ENCODE results near the gene ARHGAP10.

ARHGAP10 gene

DNA sequence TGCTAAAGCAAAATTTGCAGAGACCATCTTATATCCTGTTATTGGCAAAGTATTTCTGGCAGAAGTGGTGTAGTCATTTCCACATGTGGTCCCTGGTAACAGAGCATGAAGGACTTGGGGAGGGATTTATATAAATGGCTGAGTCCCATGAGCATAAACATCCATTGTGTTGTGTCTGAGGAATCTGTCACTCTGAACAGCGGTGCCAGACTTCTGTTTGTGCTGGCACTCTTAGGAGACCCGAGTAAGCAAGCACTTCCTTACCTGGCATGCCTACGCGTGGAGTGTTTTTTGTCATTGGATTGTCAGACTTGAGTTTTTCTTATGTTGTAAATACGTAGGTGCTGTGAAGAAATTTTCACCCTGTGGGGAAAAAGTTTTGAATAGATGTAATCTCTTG is 285.9 kb downstream of the ARHGAP10 start:
- Histone ChIP-seq H3K36me3 (ENCODE audit: control insufficient read depth, insufficient read depth, low read length) (no peaks in the 10 kb centered on the region), H3K4me3 (replicated peaks; ENCODE audit: low read depth, low read length) (no peak overlapping the region), H3K27me3 (replicated peaks; ENCODE audit: control insufficient read depth, insufficient read depth, low read length) (no peaks in the 10 kb centered on the region)
- DNase-seq (ENCODE audit: extremely low read depth, insufficient read length), result no peak
- TF ChIP-seq, protein P1, sequence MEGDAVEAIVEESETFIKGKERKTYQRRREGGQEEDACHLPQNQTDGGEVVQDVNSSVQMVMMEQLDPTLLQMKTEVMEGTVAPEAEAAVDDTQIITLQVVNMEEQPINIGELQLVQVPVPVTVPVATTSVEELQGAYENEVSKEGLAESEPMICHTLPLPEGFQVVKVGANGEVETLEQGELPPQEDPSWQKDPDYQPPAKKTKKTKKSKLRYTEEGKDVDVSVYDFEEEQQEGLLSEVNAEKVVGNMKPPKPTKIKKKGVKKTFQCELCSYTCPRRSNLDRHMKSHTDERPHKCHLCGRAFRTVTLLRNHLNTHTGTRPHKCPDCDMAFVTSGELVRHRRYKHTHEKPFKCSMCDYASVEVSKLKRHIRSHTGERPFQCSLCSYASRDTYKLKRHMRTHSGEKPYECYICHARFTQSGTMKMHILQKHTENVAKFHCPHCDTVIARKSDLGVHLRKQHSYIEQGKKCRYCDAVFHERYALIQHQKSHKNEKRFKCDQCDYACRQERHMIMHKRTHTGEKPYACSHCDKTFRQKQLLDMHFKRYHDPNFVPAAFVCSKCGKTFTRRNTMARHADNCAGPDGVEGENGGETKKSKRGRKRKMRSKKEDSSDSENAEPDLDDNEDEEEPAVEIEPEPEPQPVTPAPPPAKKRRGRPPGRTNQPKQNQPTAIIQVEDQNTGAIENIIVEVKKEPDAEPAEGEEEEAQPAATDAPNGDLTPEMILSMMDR (IDR thresholded peaks at IDR 0.05; ENCODE audit: insufficient read depth, low read length, poor library complexity, severe bottlenecking), result no peak

DNA sequence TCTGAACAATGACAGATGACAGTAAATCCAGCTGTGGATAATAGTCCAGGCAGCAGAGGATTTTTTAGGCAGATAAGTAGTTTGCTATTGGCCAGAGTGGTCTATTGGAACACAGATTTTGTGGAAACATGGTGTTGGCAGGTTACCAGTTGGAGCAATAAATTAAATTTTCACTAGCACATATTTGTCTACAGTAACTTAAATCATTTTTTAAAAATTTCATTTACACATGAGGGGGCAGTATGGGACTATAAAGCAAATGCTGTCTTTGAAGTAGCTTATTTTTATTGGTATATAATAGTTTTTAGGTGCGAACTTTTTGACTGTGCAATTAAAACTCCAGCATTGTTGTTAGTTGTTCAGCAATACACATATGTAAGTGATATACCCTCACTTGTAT is 289.8 kb downstream of the ARHGAP10 start:
- no peaks in the 10 kb centered on the region for H3K27me3 ChIP-seq (replicated peaks; ENCODE audit: control insufficient read depth, insufficient read depth, low read length)
- TF ChIP-seq, protein P1 (IDR thresholded peaks at IDR 0.05; ENCODE audit: insufficient read depth, low read length, poor library complexity, severe bottlenecking), result no peak
- no peak for DNase-seq (ENCODE audit: extremely low read depth, insufficient read length)
- no peaks in the 10 kb centered on the region for H3K36me3 ChIP-seq (ENCODE audit: control insufficient read depth, insufficient read depth, low read length)
- H3K4me3 ChIP-seq (replicated peaks; ENCODE audit: low read depth, low read length), result no peak overlapping the region

DNA sequence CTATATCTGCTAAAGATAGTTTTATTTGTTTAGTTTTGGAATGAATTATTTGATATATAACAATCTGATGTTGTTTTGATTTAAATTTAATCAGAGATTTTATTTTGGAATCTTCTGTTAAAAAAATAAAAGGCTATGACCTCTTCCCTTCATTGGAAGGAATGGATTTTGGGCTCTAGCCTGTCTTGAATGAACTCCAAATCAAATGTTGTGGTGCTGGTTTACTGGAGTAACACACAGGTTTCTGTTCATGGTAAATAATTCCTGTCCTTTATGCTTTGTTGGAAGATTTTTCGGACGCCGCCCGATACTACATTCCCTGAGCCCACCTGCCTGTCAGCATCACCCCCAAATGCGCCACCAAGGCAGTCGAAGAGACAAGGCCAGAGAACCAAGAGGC is 291.1 kb downstream of the ARHGAP10 start:
- H3K36me3 ChIP-seq (ENCODE audit: control insufficient read depth, insufficient read depth, low read length), result no peaks in the 10 kb centered on the region
- no peak overlapping the region for H3K4me3 ChIP-seq (replicated peaks; ENCODE audit: low read depth, low read length)
- TF ChIP-seq, protein P1 (IDR thresholded peaks at IDR 0.05; ENCODE audit: insufficient read depth, low read length, poor library complexity, severe bottlenecking), result no peak
- no peak for DNase-seq (ENCODE audit: extremely low read depth, insufficient read length)
- H3K27me3 ChIP-seq (replicated peaks; ENCODE audit: control insufficient read depth, insufficient read depth, low read length), result no peaks in the 10 kb centered on the region

DNA sequence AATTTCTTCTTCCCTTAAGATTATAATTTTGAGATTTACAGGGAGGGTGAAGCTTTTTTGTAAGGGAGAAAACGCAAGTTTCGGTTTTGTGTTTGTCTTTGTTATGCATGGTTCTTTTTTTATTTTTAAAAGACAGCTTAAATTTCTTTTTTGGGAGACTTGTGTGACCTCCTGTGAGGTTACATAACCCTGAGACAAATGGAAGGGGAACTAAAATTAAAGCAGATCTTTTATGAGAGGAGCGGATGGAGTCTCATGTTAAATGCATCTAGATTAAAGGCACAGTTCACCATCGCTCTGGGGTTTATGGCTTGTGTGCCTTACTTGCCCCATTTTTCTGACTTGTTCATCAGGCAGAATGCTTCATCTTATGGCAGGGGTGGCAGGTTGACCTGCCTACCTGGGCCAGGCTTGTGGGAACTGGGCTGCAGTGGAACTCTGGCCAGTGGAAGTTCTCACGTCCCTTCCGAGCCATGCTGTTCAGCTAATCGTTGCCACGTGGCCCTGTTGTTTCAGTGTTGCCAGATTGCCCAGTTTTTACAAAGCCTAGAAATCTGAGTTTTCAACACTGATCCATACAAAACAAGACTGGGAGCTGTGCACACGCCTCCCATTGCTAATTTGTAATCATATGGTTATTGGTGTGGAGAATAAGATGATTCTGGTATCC is 291.8 kb downstream of the ARHGAP10 start:
- DNase-seq (ENCODE audit: extremely low read depth, insufficient read length), result no peak
- TF ChIP-seq, protein P1 (IDR thresholded peaks at IDR 0.05; ENCODE audit: insufficient read depth, low read length, poor library complexity, severe bottlenecking), result no peak
- Histone ChIP-seq H3K27me3 (replicated peaks; ENCODE audit: control insufficient read depth, insufficient read depth, low read length) (no peaks in the 10 kb centered on the region), H3K4me3 (replicated peaks; ENCODE audit: low read depth, low read length) (no peak overlapping the region), H3K36me3 (ENCODE audit: control insufficient read depth, insufficient read depth, low read length) (no peaks in the 10 kb centered on the region)

DNA sequence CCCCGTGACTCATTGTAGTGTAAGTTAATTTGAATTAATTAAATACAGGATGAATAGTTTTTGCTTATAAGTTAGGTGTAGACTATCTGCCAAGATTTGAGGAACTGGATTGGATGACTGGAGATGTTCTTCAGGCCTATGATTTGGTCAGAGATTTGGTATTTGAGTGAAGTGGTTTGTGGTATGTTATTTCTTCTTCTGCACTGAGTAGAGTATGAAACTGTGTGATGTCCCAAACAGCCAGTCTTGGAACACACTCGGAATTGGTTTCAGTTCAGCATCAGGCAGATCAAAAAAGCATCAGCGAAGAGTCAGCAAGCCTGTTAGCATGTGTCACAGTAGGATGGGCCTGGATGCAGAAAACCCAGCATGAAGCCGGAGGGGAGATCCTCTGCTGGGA is 294.1 kb downstream of the ARHGAP10 start:
- TF ChIP-seq, protein P1 (IDR thresholded peaks at IDR 0.05; ENCODE audit: insufficient read depth, low read length, poor library complexity, severe bottlenecking), result no peak

GRCh38 chr4:148027201-148027600 is 295.3 kb downstream of the ARHGAP10 start:
- TF ChIP-seq, protein P1 (IDR thresholded peaks at IDR 0.05; ENCODE audit: insufficient read depth, low read length, poor library complexity, severe bottlenecking), result no peak

More for the DNA sequence above, 294.1 kb downstream of the ARHGAP10 start:
- Histone ChIP-seq H3K27me3 (replicated peaks; ENCODE audit: control insufficient read depth, insufficient read depth, low read length) (no peaks in the 10 kb centered on the region), H3K36me3 (ENCODE audit: control insufficient read depth, insufficient read depth, low read length) (no peaks in the 10 kb centered on the region), H3K4me3 (replicated peaks; ENCODE audit: low read depth, low read length) (no peak overlapping the region)
- DNase-seq (ENCODE audit: extremely low read depth, insufficient read length), result no peak

More at GRCh38 chr4:148027201-148027600, 295.3 kb downstream of the ARHGAP10 start:
- Histone ChIP-seq H3K36me3 (ENCODE audit: control insufficient read depth, insufficient read depth, low read length) (no peaks in the 10 kb centered on the region), H3K4me3 (replicated peaks; ENCODE audit: low read depth, low read length) (no peak overlapping the region), H3K27me3 (replicated peaks; ENCODE audit: control insufficient read depth, insufficient read depth, low read length) (no peaks in the 10 kb centered on the region)
- no peak for DNase-seq (ENCODE audit: extremely low read depth, insufficient read length)
